Esophagus squamous epithelium (tissue), 5 donors: ENCODE results near the gene ERC1. TPM values are rescaled to one million over a fixed set of nuclear protein-coding genes. Genes with fewer than 3 reads are reported as not detected.

ENCODE experiments used
- DNase-seq: peaks from one replicate; lab custom pipeline; 2025; lab: John Stamatoyannopoulos, UW
- H3K27ac ChIP-seq, 4 donors: fragments of 200-600 bp; sonication (generic); one replicate each; pipeline ENCODE4 v1.5.1; 2016 to 2019; ENCODE audit warnings: mild to moderate bottlenecking in 1 of 4
- H3K27me3 ChIP-seq, 4 donors: fragments of 200-600 bp; sonication (generic); 1 replicate in 3 of 4; 2 replicates in 1 of 4; pipeline versions ENCODE4 v1.5.1 to v1.6.0; 2017 to 2021; ENCODE audit warnings: antibody characterized with exemption in 1 of 4
- H3K36me3 ChIP-seq, 3 donors: fragments of 200-600 bp; sonication (generic); one replicate each; pipeline ENCODE4 v1.5.1; 2016 to 2019
- H3K4me1 ChIP-seq, 3 donors: fragments of 200-600 bp; sonication (generic); one replicate each; pipeline ENCODE4 v1.5.1; 2017 to 2019
- H3K4me3 ChIP-seq, 4 donors: fragments of 200-600 bp; sonication (generic); 1 replicate in 3 of 4; 2 replicates in 1 of 4; pipeline ENCODE4 v1.5.1; 2016 to 2019; ENCODE audit warnings: mild to moderate bottlenecking in 2 of 4, moderate library complexity in 1 of 4
- H3K9me3 ChIP-seq, 3 donors: fragments of 200-600 bp; sonication (generic); one replicate each; pipeline ENCODE4 v1.5.1; 2016 to 2019
- CTCF ChIP-seq, 6 experiments: fragments of 450-650 bp in 4 of 6; fragments of 200-600 bp in 2 of 6; sonication (generic) in 2 of 6; IDR thresholded peaks; one replicate each; pipeline ENCODE4 v1.5.1; 2016 to 2019; ENCODE audit warnings: antibody characterized with exemption in 6 of 6, mild to moderate bottlenecking in 4 of 6, moderate library complexity in 4 of 6
- POLR2A ChIP-seq, 4 donors: fragments of 450-650 bp; IDR thresholded peaks; one replicate each; pipeline ENCODE4 v1.6.1; 2017; ENCODE audit warnings: antibody characterized with exemption in 4 of 4, mild to moderate bottlenecking in 4 of 4, moderate library complexity in 3 of 4
- WGBS, 2 donors: methylation state at CpG; one replicate each; pipeline ENCODE4 v1.1.5; 2018; 5-methylcytosine and 5-hydroxymethylcytosine counted together
- intact Hi-C: fragments of 100-400 bp; cut with DNase I; formaldehyde crosslinking; loops from one replicate; pipeline ENCODE4 v1.15.0; 2022
- total RNA-seq, 4 donors: library from RNA; depleted of rRNA; stranded (reverse); fragments of >200 nt; gene quantifications; one replicate each; pipeline ENCODE4 v1.1.0, GENCODE V29; 2016
- donor health status: DM: yes; HTN: yes; CAD: no.

ERC1 gene
- total RNA-seq, 4 donors from 2014 or later: 19.0 to 50.7 (median 37.5) TPM

GRCh38 chr12:955939-956338, 35.1 kb upstream of the ERC1 start:
- intact Hi-C loops: loop anchor here (10.0 kb wide), 1 partner anchor 391 kb away; no protein-coding TSS in a partner anchor
- TF ChIP-seq CTCF (IDR thresholded peaks at IDR 0.05) (no peak), POLR2A (IDR thresholded peaks at IDR 0.05) (no peak)
- WGBS, 2 donors: 89 to 91% methylated on average over 6 of the region's 6 CpGs

GRCh38 chr12:958588-959123, 32.4 kb upstream of the ERC1 start:
- TF ChIP-seq POLR2A (IDR thresholded peaks at IDR 0.05): no peak
- TF ChIP-seq CTCF (IDR thresholded peaks at IDR 0.05): no peak
- WGBS, 2 donors: 32 to 38% methylated on average over 7 of the region's 8 CpGs
- no peak overlapping the region for H3K27ac ChIP-seq
- no peaks in the 10 kb centered on the region for H3K9me3 ChIP-seq
- no peak for DNase-seq
- H3K36me3 ChIP-seq: no peaks in the 10 kb centered on the region
- intact Hi-C loops: loop anchor here (10.0 kb wide), 1 partner anchor 394 kb away; no protein-coding TSS in a partner anchor
- no peaks in the 10 kb centered on the region for H3K27me3 ChIP-seq
- H3K4me1 ChIP-seq: peaks cover 0 to 17% (median 5%) of the 10 kb centered on the region in 3 donors
- no peak overlapping the region for H3K4me3 ChIP-seq

More at GRCh38 chr12:955939-956338, 35.1 kb upstream of the ERC1 start:
- Histone ChIP-seq H3K36me3 (no peaks in the 10 kb centered on the region), H3K9me3 (no peaks in the 10 kb centered on the region), H3K27ac (no peak overlapping the region), H3K27me3 (no peaks in the 10 kb centered on the region), H3K4me3 (no peak overlapping the region), H3K4me1 (peaks cover 3 to 22% (median 5%) of the 10 kb centered on the region in 3 donors)
- no peak for DNase-seq

GRCh38 chr12:966724-967123, 24.3 kb upstream of the ERC1 start:
- DNase-seq: no peak
- no peak for TF ChIP-seq CTCF (IDR thresholded peaks at IDR 0.05)
- TF ChIP-seq POLR2A (IDR thresholded peaks at IDR 0.05): no peak
- WGBS, 2 donors: 68 to 88% methylated on average over 6 of the region's 6 CpGs
- Histone ChIP-seq H3K4me1 (no peaks in the 10 kb centered on the region), H3K9me3 (no peaks in the 10 kb centered on the region), H3K27me3 (no peaks in the 10 kb centered on the region), H3K27ac (no peak overlapping the region), H3K36me3 (no peaks in the 10 kb centered on the region), H3K4me3 (no peak overlapping the region)
- intact Hi-C loops: no loop called here

- intact Hi-C loops: no loop called here
- Histone ChIP-seq H3K4me1 (no peaks in the 10 kb centered on the region), H3K36me3 (no peaks in the 10 kb centered on the region), H3K27ac (no peak overlapping the region), H3K4me3 (no peak overlapping the region), H3K27me3 (no peaks in the 10 kb centered on the region), H3K9me3 (no peaks in the 10 kb centered on the region)
- no peak for DNase-seq
- WGBS, 2 donors: 81 to 100% methylated on average over 4 to 9 of the region's 9 CpGs
- TF ChIP-seq CTCF (IDR thresholded peaks at IDR 0.05) (no peak), POLR2A (IDR thresholded peaks at IDR 0.05) (no peak)
Measured at GRCh38 chr12:967641-968040, 23.4 kb upstream of the ERC1 start.

DNA sequence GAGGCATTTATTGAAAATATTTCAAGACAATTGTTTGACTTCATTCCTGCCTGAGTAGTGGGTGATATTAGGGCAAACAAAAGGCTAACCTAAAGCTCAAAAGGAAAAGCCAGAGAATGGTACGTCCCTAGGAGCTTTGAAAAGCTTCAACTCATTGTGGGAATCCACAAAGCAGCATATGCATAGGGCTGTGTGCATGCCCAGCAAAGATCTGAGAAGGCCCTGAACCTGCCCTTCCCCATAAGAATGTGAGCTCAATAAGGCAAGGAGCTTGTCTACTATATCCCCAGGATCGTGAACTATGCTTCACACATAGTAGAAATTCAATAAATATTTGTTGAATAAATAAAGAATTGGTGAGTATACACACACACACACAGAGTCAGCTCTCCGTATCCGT, 22.5 kb upstream of the ERC1 start:
- TF ChIP-seq CTCF (IDR thresholded peaks at IDR 0.05): no peak
- TF ChIP-seq POLR2A (IDR thresholded peaks at IDR 0.05): no peak
- no peaks in the 10 kb centered on the region for H3K36me3 ChIP-seq
- 50 to 66% methylated on average over 4 of the region's 4 CpGs for WGBS, 2 donors

More for the DNA sequence above, 22.5 kb upstream of the ERC1 start:
- H3K27ac ChIP-seq: no peak overlapping the region
- intact Hi-C loops: no loop called here
- DNase-seq: no peak
- H3K4me3 ChIP-seq: no peak overlapping the region
- H3K4me1 ChIP-seq: no peaks in the 10 kb centered on the region
- no peaks in the 10 kb centered on the region for H3K9me3 ChIP-seq
- no peaks in the 10 kb centered on the region for H3K27me3 ChIP-seq
